ENCODE measurements around the gene PRCC. TPM values are rescaled to one million over a fixed set of nuclear protein-coding genes. Genes with fewer than 3 reads are reported as not detected.

The PRCC gene
- total and polyA plus RNA-seq, 4 donors: 23.9 to 110 (median 71.0) TPM

GRCh38 chr1:156803086-156803851 lies 35.9 kb downstream of the PRCC start:
- peaks cover 39% of the 10 kb centered on the region for H3K36me3 ChIP-seq (ENCODE audit: control insufficient read depth, insufficient read depth, low read length)
- DNase-seq (ENCODE audit: low read depth in 4 of 6, low spot score in 6 of 6): no peak
- H3K4me1 ChIP-seq (ENCODE audit: control insufficient read depth, insufficient read depth, low read length): peaks cover 27% of the 10 kb centered on the region
- H3K27me3 ChIP-seq (ENCODE audit: control insufficient read depth, insufficient read depth, low read length): no peaks in the 10 kb centered on the region
- H3K9me3 ChIP-seq (ENCODE audit: control insufficient read depth, insufficient read depth, low read length): no peaks in the 10 kb centered on the region
- H3K27ac ChIP-seq (ENCODE audit: low read depth, low read length): no peak overlapping the region
- H3K4me3 ChIP-seq (ENCODE audit: low read depth, low read length): no peak overlapping the region
- 94% methylated on average over 8 of the region's 13 CpGs for WGBS (ENCODE audit: insufficient coverage)

DNA sequence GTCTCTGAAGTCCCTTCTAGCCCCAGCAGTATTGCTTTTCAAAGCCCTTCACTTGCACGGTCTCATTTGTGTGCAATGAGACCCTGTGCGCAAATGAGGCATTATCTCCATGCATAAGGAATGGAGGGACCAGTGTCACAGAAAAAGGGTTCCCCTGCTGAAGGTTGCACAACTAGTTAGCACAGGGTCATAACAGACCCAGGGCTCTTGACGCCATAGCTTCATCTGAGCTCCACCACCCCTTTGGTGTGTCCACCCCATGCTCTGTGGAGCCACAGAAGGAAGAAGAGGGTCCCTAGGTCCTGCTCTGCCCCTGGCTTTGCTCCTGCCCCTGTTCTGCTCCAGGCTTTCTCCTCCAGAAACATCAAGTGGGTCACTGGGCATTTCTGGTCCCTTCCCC lies 36.7 kb downstream of the PRCC start:
- peaks cover 38% of the 10 kb centered on the region for H3K36me3 ChIP-seq (ENCODE audit: control insufficient read depth, insufficient read depth, low read length)
- WGBS (ENCODE audit: insufficient coverage): 86% methylated on average over 3 of the region's 3 CpGs
- no peak overlapping the region for H3K4me3 ChIP-seq (ENCODE audit: low read depth, low read length)
- no peaks in the 10 kb centered on the region for H3K27me3 ChIP-seq (ENCODE audit: control insufficient read depth, insufficient read depth, low read length)
- peaks cover 27% of the 10 kb centered on the region for H3K4me1 ChIP-seq (ENCODE audit: control insufficient read depth, insufficient read depth, low read length)
- no peak overlapping the region for H3K27ac ChIP-seq (ENCODE audit: low read depth, low read length)
- no peaks in the 10 kb centered on the region for H3K9me3 ChIP-seq (ENCODE audit: control insufficient read depth, insufficient read depth, low read length)
- DNase-seq (ENCODE audit: low read depth in 4 of 6, low spot score in 6 of 6): no peak

DNA sequence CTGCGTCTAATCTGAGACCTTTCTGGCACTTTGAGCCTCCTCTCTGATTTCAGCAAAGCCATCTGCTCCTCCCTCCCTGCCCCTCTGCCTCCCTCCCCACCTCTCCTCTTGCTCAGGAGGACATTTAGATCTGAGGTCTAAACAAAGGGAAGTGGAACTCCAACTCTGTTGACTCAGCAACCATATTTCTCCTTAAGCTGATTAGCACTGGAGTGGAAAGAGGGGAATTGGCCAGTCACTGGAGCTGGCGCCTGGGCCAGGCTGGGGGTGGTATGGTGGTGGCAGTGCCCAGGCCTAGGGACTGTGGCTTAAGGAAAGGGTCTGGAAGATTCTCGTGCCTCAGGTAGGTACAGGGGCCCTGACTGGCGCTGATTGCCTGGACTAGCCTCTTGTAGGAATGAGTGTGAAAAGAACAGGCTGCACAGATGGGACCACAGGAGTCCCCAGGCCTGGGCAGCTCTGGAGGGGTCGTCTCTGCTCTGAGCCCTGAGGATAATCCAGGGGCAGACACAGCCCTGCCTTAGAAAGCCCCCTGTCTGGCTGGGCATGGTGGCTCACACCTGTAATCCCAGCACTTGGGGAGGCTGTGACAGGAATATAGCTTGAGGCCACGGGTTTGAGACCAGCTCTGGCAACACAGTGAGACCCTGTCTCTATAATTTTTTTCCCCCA lies 37.4 kb downstream of the PRCC start:
- H3K27me3 ChIP-seq (ENCODE audit: control insufficient read depth, insufficient read depth, low read length): no peaks in the 10 kb centered on the region
- 54% methylated on average over 5 of the region's 6 CpGs for WGBS (ENCODE audit: insufficient coverage)
- peaks cover 38% of the 10 kb centered on the region for H3K36me3 ChIP-seq (ENCODE audit: control insufficient read depth, insufficient read depth, low read length)
- H3K27ac ChIP-seq (ENCODE audit: low read depth, low read length): no peak overlapping the region
- H3K4me3 ChIP-seq (ENCODE audit: low read depth, low read length): no peak overlapping the region
- H3K4me1 ChIP-seq (ENCODE audit: control insufficient read depth, insufficient read depth, low read length): peaks cover 27% of the 10 kb centered on the region
- peak in 1 of 6 donors; percentile 44 for DNase-seq (ENCODE audit: low read depth in 4 of 6, low spot score in 6 of 6)
- H3K9me3 ChIP-seq (ENCODE audit: control insufficient read depth, insufficient read depth, low read length): no peaks in the 10 kb centered on the region

GRCh38 chr1:156805766-156806511 lies 38.6 kb downstream of the PRCC start:
- H3K36me3 ChIP-seq (ENCODE audit: control insufficient read depth, insufficient read depth, low read length): peaks cover 30% of the 10 kb centered on the region
- WGBS (ENCODE audit: insufficient coverage): no CpG with 5 or more reads among the region's 3 CpGs
- no peaks in the 10 kb centered on the region for H3K27me3 ChIP-seq (ENCODE audit: control insufficient read depth, insufficient read depth, low read length)
- H3K9me3 ChIP-seq (ENCODE audit: control insufficient read depth, insufficient read depth, low read length): no peaks in the 10 kb centered on the region
- no peak overlapping the region for H3K4me3 ChIP-seq (ENCODE audit: low read depth, low read length)
- peak in 2 of 6 donors; percentile 36 to 71 for DNase-seq (ENCODE audit: low read depth in 4 of 6, low spot score in 6 of 6)
- peaks cover 27% of the 10 kb centered on the region for H3K4me1 ChIP-seq (ENCODE audit: control insufficient read depth, insufficient read depth, low read length)
- H3K27ac ChIP-seq (ENCODE audit: low read depth, low read length): peak overlapping the region; percentile 48

DNA sequence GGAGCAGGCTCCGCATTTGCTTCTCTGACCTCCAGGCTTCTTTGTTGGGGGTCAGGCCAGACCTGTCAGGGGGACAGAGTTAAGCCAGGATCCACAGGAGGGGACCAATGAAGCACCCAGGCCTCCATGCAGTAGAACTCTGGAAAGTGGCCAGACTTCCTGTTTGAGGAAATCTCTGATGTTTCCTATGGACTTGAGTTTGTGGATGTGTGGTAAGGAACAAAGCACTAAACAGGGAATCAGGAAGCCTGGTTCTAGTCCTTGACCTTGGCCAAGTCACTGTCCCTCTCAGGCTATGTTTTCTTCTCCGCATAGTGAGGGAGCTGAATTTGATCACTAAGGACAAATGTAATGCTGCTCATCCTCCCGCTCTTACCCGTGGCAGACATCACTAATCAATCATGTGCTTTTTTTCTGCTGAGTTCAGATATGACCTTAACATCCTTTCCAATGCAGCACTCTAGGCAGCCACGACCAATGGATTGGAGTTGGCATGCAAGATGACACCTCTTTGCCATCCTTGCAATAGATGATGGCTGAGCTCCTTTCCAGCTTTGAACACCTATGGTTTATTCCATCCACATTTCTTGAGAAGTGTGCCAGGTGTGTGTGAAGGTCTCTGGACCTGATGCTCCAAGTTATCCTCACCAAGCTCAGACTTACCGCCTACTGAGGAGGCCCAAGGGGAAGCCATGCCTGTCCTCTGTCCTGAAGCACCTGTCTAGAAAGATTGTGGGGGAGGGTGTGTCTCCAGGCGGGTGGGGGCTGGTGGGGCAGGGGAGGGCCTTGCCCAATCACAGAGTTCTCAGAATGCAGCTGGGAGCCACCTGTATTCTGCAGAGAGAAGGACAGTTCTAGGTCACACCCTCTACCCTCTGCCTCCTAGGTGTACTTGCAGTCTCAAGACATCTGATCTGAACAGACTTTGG lies 39.4 kb downstream of the PRCC start:
- whole genome bisulfite sequencing (ENCODE audit: insufficient coverage): 84% methylated on average over 5 of the region's 7 CpGs
- Histone ChIP-seq H3K4me3 (ENCODE audit: low read depth, low read length) (no peak overlapping the region), H3K36me3 (ENCODE audit: control insufficient read depth, insufficient read depth, low read length) (peaks cover 22% of the 10 kb centered on the region), H3K27me3 (ENCODE audit: control insufficient read depth, insufficient read depth, low read length) (peaks cover 2% of the 10 kb centered on the region), H3K4me1 (ENCODE audit: control insufficient read depth, insufficient read depth, low read length) (peaks cover 27% of the 10 kb centered on the region), H3K27ac (ENCODE audit: low read depth, low read length) (peak overlapping the region; percentile 48), H3K9me3 (ENCODE audit: control insufficient read depth, insufficient read depth, low read length) (no peaks in the 10 kb centered on the region)
- DNase-seq (ENCODE audit: low read depth in 4 of 6, low spot score in 6 of 6): no peak

DNA sequence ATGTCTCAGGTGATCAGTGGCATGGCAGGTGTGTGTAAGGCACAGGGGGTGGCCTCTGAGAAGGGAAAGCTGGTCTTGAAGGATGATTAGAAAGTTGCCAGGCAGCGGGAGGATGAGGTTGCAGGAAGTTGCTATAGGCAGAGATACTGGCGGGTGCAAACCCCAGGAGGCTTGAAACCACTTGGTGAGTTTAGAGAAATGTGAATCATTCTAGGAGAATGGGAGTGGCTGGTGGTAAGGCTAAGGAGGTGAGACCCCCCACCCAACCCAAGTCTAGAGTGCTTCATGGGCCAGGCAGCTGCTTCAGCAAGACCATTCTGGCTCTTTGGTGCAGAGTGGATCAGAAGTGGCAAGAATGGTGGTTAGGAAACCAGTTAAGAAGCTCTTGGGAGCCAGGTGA lies 40.3 kb downstream of the PRCC start:
- DNase-seq (ENCODE audit: low read depth in 4 of 6, low spot score in 6 of 6): no peak
- no peaks in the 10 kb centered on the region for H3K9me3 ChIP-seq (ENCODE audit: control insufficient read depth, insufficient read depth, low read length)
- H3K27me3 ChIP-seq (ENCODE audit: control insufficient read depth, insufficient read depth, low read length): peaks cover 6% of the 10 kb centered on the region
- H3K4me1 ChIP-seq (ENCODE audit: control insufficient read depth, insufficient read depth, low read length): peaks cover 27% of the 10 kb centered on the region
- peaks cover 13% of the 10 kb centered on the region for H3K36me3 ChIP-seq (ENCODE audit: control insufficient read depth, insufficient read depth, low read length)
- 100% methylated on average over 2 of the region's 2 CpGs for WGBS (ENCODE audit: insufficient coverage)
- no peak overlapping the region for H3K27ac ChIP-seq (ENCODE audit: low read depth, low read length)
- no peak overlapping the region for H3K4me3 ChIP-seq (ENCODE audit: low read depth, low read length)

DNA sequence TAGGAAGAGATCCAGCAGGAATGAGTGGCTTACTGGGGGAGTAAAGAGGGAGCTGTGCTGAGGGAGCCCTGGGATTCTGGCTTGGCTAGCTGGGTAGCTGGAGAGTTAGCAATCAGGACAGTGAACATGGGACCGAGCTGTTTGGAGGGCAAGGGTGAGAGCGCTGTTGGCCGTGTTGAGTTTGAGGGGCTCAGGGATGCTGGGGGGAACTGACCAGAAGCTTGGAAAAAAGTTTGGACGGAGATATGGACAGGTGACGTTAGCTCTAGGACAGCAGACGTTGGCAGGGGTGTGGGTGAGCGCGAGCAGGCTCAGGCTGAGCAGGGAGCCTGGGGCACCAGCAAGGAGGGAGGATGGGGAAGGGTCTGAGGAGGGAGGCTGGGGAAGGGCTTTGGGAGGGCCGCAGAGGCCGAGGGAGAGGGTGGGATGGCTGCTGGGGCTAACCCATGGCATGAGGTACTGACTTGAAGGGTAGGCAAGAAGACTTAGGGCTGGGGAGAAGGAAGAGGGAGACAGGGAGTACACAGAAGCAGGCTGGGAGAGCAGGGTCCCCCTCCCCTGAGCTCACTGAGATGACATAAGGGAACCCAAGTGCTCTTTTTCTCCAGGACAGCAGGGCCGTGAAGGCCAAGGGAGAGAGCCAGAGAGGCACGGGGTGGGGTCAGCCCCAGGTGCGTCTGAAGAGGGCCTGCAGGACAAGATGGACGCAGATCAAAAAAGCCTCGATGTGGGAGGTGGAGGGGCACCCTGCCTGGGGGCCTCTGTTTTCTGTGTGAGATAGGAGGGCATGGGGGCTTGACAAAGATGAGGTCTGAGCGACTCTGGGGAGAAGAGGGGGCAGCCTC lies 41.1 kb downstream of the PRCC start:
- no peaks in the 10 kb centered on the region for H3K9me3 ChIP-seq (ENCODE audit: control insufficient read depth, insufficient read depth, low read length)
- H3K36me3 ChIP-seq (ENCODE audit: control insufficient read depth, insufficient read depth, low read length): peaks cover 13% of the 10 kb centered on the region
- 90% methylated on average over 15 of the region's 16 CpGs for WGBS (ENCODE audit: insufficient coverage)
- no peak for DNase-seq (ENCODE audit: low read depth in 4 of 6, low spot score in 6 of 6)
- no peak overlapping the region for H3K4me3 ChIP-seq (ENCODE audit: low read depth, low read length)
- no peak overlapping the region for H3K27ac ChIP-seq (ENCODE audit: low read depth, low read length)
- H3K27me3 ChIP-seq (ENCODE audit: control insufficient read depth, insufficient read depth, low read length): peaks cover 9% of the 10 kb centered on the region
- H3K4me1 ChIP-seq (ENCODE audit: control insufficient read depth, insufficient read depth, low read length): peaks cover 29% of the 10 kb centered on the region

- WGBS (ENCODE audit: insufficient coverage): 97% methylated on average over 6 of the region's 10 CpGs
- no peak for DNase-seq (ENCODE audit: low read depth in 4 of 6, low spot score in 6 of 6)
- H3K27me3 ChIP-seq (ENCODE audit: control insufficient read depth, insufficient read depth, low read length): peaks cover 13% of the 10 kb centered on the region
- no peak overlapping the region for H3K4me3 ChIP-seq (ENCODE audit: low read depth, low read length)
- H3K9me3 ChIP-seq (ENCODE audit: control insufficient read depth, insufficient read depth, low read length): no peaks in the 10 kb centered on the region
- no peak overlapping the region for H3K27ac ChIP-seq (ENCODE audit: low read depth, low read length)
- peaks cover 29% of the 10 kb centered on the region for H3K4me1 ChIP-seq (ENCODE audit: control insufficient read depth, insufficient read depth, low read length)
- H3K36me3 ChIP-seq (ENCODE audit: control insufficient read depth, insufficient read depth, low read length): peaks cover 9% of the 10 kb centered on the region
Measured at GRCh38 chr1:156809281-156809680, 41.9 kb downstream of the PRCC start.
